Measurements from ENCODE around the gene VCL.

DNA sequence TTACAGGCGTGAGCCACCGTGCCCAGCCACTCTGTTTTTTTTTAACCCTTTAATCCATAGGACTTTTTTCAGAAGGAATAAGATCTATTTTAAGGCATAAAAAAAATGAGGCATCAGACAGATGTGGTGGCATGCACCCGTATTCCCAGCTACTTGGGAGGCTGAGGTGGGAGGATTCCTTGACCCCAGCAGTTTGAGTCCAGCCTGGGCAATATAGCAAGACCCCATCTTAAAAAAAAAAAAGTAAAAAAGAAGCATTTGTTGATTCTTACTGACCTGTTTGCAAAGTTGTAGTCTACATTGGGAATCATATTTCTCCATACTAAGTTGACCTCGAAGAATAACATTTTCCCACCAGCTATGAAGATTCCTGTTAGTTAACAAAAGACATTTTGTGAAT, 38.6 kb downstream of the VCL start:
- TF ChIP-seq, protein P1, sequence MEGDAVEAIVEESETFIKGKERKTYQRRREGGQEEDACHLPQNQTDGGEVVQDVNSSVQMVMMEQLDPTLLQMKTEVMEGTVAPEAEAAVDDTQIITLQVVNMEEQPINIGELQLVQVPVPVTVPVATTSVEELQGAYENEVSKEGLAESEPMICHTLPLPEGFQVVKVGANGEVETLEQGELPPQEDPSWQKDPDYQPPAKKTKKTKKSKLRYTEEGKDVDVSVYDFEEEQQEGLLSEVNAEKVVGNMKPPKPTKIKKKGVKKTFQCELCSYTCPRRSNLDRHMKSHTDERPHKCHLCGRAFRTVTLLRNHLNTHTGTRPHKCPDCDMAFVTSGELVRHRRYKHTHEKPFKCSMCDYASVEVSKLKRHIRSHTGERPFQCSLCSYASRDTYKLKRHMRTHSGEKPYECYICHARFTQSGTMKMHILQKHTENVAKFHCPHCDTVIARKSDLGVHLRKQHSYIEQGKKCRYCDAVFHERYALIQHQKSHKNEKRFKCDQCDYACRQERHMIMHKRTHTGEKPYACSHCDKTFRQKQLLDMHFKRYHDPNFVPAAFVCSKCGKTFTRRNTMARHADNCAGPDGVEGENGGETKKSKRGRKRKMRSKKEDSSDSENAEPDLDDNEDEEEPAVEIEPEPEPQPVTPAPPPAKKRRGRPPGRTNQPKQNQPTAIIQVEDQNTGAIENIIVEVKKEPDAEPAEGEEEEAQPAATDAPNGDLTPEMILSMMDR (IDR thresholded peaks at IDR 0.05) = no peak
- TF ChIP-seq POLR2A (IDR thresholded peaks at IDR 0.05) = no peak
